Activated CD4-positive, alpha-beta memory T cell treated with anti-CD3 and anti-CD28 coated beads for 36 hours (primary cell): ENCODE measurements around the gene PDE4B. TPM values are rescaled to one million over a fixed set of nuclear protein-coding genes. Genes with fewer than 3 reads are reported as not detected.
"Not testable (repeated sequence)": the region's sequence is repeated elsewhere in the genome, so short reads cannot be mapped to it uniquely, and the experiment has no call there.

Source experiments
- CTCF ChIA-PET: fragments of 350-600 bp; sonication (Branson Sonifier 250); formaldehyde crosslinking; loops from one replicate; lab custom pipeline; 2021; ENCODE audit warnings: antibody characterized with exemption, inconsistent platforms; lab: Charles Lee
- POLR2A ChIA-PET: fragments of 350-600 bp; sonication (Branson Sonifier 250); formaldehyde crosslinking; loops from one replicate; lab custom pipeline; 2021; ENCODE audit warnings: antibody characterized with exemption; lab: Charles Lee
- DNase-seq: peaks from one replicate; pipeline ENCODE4 v3.0.0-alpha.2; 2020
- H3K27ac Mint-ChIP-seq: one replicate; pipeline ENCODE4 v1.8.0; 2021; ENCODE audit warnings: mixed read lengths
- H3K27me3 Mint-ChIP-seq: one replicate; pipeline ENCODE4 v1.8.0; 2021; ENCODE audit warnings: mixed read lengths
- H3K36me3 Mint-ChIP-seq: one replicate; pipeline ENCODE4 v1.8.0; 2021; ENCODE audit warnings: mixed read lengths
- H3K4me1 Mint-ChIP-seq: one replicate; pipeline ENCODE4 v1.8.0; 2021; ENCODE audit warnings: low read depth, mixed read lengths
- H3K4me3 Mint-ChIP-seq: one replicate; pipeline ENCODE4 v1.8.0; 2021; ENCODE audit warnings: mild to moderate bottlenecking, mixed read lengths
- H3K9me3 Mint-ChIP-seq: one replicate; pipeline ENCODE4 v1.8.0; 2021; ENCODE audit warnings: mixed read lengths
- intact Hi-C: fragments of 100-400 bp; cut with micrococcal nuclease; formaldehyde crosslinking; loops from one replicate; pipeline ENCODE4 v1.15.1; 2023
- total RNA-seq, 2 experiments: library from RNA; stranded (reverse); gene quantifications; one replicate each; pipeline ENCODE4 v1.2.3, GENCODE V29; 2021

PDE4B gene
- total RNA-seq, 2 experiments from 2014 or later: 34.7 to 38.3 TPM

DNA sequence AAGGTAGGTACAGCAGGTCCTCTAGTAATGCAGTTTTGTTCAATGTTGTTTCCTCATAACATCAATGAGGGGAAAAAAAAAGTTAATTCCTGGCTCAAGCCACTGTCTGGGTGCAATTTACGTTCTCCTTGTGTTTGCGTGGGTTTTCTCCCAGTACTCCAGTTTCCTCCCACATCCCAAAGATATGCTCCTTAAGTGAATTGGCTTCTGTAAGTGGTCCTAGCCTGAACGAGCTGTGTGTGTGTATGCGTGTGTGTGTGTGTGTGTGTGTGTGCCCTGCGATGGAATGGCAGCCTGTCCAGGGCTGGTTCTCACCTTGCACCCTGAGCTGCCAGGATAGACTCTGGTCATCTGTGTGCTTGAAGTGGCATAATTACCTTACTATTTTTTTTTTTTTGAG lies 332.0 kb downstream of the PDE4B start:
- Mint-ChIP-seq H3K36me3 (peaks cover 4% of the 10 kb centered on the region), H3K27me3 (peaks cover 6% of the 10 kb centered on the region), H3K4me3 (no peak overlapping the region), H3K27ac (no peak overlapping the region), H3K4me1 (peaks cover 10% of the 10 kb centered on the region), H3K9me3 (peaks cover 8% of the 10 kb centered on the region)
- POLR2A ChIA-PET: no interaction called here
- DNase-seq: no peak
- intact Hi-C loops: no loop called here
- CTCF ChIA-PET: interaction anchor here (0.6 kb wide), 1 partner anchor 118 kb away, joined by 3 read pairs; no protein-coding TSS in a partner anchor

DNA sequence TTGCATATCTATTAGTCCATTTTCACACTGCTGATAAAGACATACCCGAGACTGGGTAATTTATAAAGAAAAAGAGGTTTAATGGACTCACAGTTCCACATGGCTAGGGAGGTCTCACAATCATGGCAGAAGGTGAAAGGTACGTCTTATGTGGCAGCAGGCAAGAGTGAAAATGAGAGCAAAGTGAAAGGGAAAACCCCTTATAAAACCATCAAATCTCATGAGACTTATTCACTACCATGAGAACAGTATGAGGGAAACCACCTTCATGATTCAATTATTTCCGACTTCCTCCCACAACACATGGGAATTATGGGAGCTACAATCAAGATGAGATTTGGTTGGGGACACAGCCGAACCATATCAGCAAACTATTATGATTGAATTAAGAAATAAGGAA lies 335.9 kb downstream of the PDE4B start:
- CTCF ChIA-PET: not testable (repeated sequence)

DNA sequence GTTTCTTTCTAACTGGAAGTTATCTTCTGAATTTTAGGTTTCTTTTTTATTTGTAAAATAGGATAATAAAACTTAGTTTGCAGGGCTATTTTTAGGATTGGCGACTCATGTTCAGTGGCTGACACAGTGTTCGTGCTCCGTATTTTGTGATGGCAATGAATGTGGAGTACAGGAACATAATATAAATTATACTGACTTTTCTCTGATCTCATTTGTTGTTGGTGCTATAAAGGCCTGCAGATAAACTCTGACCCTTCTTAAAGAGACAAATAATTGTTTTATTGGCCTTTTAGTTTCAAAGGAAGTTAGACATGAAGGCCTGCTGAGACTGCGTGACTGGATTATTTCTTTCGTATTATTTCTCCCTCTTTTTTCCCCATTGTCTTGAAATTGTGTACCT lies 339.6 kb downstream of the PDE4B start:
- Mint-ChIP-seq H3K27ac (no peak overlapping the region), H3K4me1 (peaks cover 11% of the 10 kb centered on the region), H3K27me3 (peaks cover 3% of the 10 kb centered on the region), H3K36me3 (peaks cover 4% of the 10 kb centered on the region), H3K4me3 (no peak overlapping the region), H3K9me3 (peaks cover 14% of the 10 kb centered on the region)
- CTCF ChIA-PET: no interaction called here
- no peak for DNase-seq
- intact Hi-C loops: no loop called here
- POLR2A ChIA-PET: no interaction called here

More for the DNA sequence above, 335.9 kb downstream of the PDE4B start:
- H3K4me3 Mint-ChIP-seq, DNase-seq, POLR2A ChIA-PET, H3K36me3 Mint-ChIP-seq, H3K4me1 Mint-ChIP-seq, intact Hi-C loops, H3K27me3 Mint-ChIP-seq, H3K27ac Mint-ChIP-seq: not testable (repeated sequence)
- peaks cover 14% of the 10 kb centered on the region for H3K9me3 Mint-ChIP-seq

DNA sequence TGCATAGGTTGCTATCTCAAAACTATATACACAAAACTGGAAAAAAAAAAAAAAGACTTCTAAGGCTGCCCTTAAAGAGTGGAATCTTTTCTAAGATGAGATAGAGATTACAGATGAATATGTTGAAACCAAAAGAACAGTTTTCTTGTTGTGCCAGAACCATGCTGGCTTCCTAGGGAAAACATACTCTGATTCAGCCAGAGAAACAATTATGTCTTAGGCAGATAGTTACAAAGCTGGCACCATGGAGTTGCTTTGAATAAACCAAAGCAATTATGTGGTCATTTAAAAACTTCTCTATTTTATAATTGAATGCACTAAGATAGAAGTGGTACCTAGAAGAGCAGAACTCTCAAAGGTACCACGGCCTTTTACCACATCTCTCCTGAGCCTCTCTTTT lies 341.3 kb downstream of the PDE4B start:
- H3K9me3 Mint-ChIP-seq: peaks cover 6% of the 10 kb centered on the region
- H3K27ac Mint-ChIP-seq: no peak overlapping the region
- H3K36me3 Mint-ChIP-seq: no peaks in the 10 kb centered on the region
- peaks cover 6% of the 10 kb centered on the region for H3K4me1 Mint-ChIP-seq
- H3K4me3 Mint-ChIP-seq: no peak overlapping the region
- DNase-seq: no peak
- CTCF ChIA-PET: interaction anchor here (0.8 kb wide), 1 partner anchor 113 kb away, joined by 3 read pairs; no protein-coding TSS in a partner anchor
- peaks cover 3% of the 10 kb centered on the region for H3K27me3 Mint-ChIP-seq
- intact Hi-C loops: no loop called here
- POLR2A ChIA-PET: no interaction called here

DNA sequence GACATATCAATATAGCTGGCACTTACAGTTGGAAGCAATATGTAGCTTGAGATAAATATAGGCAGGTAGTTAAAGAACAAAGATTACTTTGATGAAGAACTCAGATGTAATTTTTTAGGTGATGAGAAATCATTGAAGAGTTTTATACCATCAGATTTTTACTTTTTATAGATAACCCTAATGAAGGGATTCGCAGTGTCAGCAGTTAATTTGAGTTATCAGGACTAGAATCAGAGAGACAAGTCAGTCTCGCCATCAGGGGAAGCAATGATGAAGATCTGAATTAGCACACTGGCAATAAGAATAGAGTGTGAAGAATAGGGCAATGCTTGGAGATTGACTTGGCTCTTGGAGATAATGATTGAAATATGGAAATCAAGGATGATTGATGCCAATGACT lies 342.5 kb downstream of the PDE4B start:
- intact Hi-C loops: loop anchor here (5.0 kb wide), 1 partner anchor 47 kb away; no protein-coding TSS in a partner anchor

DNA sequence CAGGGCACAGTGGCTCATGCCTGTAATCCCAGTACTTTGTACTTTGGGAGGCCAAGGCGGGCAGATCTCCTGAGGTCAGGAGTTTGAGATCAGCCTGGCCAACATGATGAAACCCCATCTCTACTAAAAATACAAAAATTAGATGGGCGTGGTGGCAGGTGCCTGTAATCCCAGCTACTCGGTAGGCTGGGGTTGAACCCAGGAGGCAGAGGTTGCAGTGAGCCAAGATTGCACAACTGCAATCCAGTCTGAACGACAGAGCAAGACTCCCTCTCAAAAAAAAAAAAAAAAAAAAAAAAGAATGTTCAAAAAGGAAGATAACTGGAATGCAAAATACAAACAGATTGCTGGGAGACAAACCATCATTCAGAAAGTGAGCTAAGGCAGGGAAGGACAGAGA lies 343.7 kb downstream of the PDE4B start:
- H3K27me3 Mint-ChIP-seq, DNase-seq, H3K4me3 Mint-ChIP-seq, H3K27ac Mint-ChIP-seq, H3K36me3 Mint-ChIP-seq, POLR2A ChIA-PET, H3K4me1 Mint-ChIP-seq, CTCF ChIA-PET, H3K9me3 Mint-ChIP-seq: not testable (repeated sequence)
- intact Hi-C loops: loop anchor here (2.0 to 5.0 kb wide), 2 partner anchors 46 to 106 kb away; no protein-coding TSS in a partner anchor

More for the DNA sequence above, 342.5 kb downstream of the PDE4B start:
- Mint-ChIP-seq H3K27ac (no peak overlapping the region), H3K36me3 (no peaks in the 10 kb centered on the region), H3K9me3 (peaks cover 3% of the 10 kb centered on the region), H3K4me3 (no peak overlapping the region), H3K4me1 (peaks cover 6% of the 10 kb centered on the region), H3K27me3 (peaks cover 3% of the 10 kb centered on the region)
- ChIA-PET POLR2A (no interaction called here), CTCF (no interaction called here)
- DNase-seq: no peak

DNA sequence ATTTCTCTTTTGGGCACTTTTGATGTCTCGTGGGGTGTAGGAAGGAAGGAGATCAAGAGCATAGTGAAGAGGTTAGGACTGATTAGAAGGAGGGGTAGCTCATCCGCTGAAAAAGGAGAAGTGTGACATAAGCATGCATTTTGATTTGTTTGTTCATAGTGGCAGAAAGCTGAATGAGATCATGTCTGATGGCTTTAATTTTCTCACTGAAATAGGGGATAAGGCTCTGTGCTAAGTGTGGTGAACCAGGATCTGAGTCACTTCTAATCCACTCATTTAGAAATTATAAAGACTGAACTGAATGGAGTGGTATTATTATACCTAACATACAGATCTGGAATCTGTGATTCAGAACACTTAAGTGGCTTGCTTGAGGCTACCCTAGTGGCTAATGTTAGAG lies 344.5 kb downstream of the PDE4B start:
- CTCF ChIA-PET: interaction anchor here (0.8 kb wide), 1 partner anchor 87 kb away, joined by 3 read pairs; no protein-coding TSS in a partner anchor

DNA sequence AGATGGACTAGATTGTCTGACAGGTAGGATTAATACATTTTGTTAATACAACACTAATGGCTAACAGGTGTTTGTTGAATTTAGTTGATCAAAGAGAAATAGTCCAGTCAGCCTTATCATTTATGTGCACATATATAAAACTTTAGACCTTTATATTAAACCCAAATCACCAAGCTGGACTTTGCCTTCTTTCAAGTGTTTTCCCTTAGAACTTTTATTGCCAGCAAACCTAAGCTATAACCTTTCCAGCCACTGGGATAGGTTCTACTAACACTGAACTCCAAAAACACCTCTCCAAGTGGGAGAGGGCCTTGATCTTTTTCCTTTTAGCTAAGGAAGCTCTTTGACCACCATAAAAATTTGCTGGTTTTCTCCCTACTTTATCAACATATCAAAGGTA lies 345.9 kb downstream of the PDE4B start:
- Mint-ChIP-seq H3K27ac (no peak overlapping the region), H3K36me3 (no peaks in the 10 kb centered on the region), H3K9me3 (no peaks in the 10 kb centered on the region), H3K4me3 (no peak overlapping the region), H3K4me1 (peaks cover 6% of the 10 kb centered on the region), H3K27me3 (peaks cover 3% of the 10 kb centered on the region)
- ChIA-PET POLR2A (no interaction called here), CTCF (interaction anchor here (1.8 kb wide), 1 partner anchor 104 kb away, joined by 4 read pairs; no protein-coding TSS in a partner anchor)
- intact Hi-C loops: loop anchor here (5.0 kb wide), 1 partner anchor 44 kb away; no protein-coding TSS in a partner anchor
- no peak for DNase-seq

More for the DNA sequence above, 344.5 kb downstream of the PDE4B start:
- H3K27me3 Mint-ChIP-seq: peaks cover 3% of the 10 kb centered on the region
- no peaks in the 10 kb centered on the region for H3K36me3 Mint-ChIP-seq
- no peaks in the 10 kb centered on the region for H3K9me3 Mint-ChIP-seq
- POLR2A ChIA-PET: no interaction called here
- no peak overlapping the region for H3K27ac Mint-ChIP-seq
- intact Hi-C loops: loop anchor here (1.0 to 5.0 kb wide), 3 partner anchors 45 to 325 kb away; no protein-coding TSS in a partner anchor
- no peak for DNase-seq
- peaks cover 6% of the 10 kb centered on the region for H3K4me1 Mint-ChIP-seq
- no peak overlapping the region for H3K4me3 Mint-ChIP-seq

DNA sequence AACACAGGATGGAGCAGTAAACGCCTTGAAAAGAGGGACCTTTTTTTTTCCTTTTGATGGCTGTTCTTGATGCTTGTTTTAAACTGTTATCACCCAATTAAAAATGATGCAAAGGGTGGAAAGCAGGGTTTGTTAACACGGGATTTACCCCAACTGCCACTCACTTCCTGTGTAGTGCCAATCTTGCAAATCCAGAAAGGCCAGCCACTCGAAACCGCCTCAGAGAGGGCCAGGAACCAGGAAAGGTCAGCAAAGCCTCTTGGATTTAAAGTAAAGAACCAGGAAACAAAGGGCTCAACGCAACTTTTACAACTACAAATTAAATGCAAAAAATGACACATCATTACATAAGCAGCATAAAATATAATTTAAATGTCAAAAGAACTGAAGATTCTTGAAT lies 347.4 kb downstream of the PDE4B start:
- no peak overlapping the region for H3K4me3 Mint-ChIP-seq
- no peaks in the 10 kb centered on the region for H3K36me3 Mint-ChIP-seq
- H3K27ac Mint-ChIP-seq: no peak overlapping the region
- no peaks in the 10 kb centered on the region for H3K27me3 Mint-ChIP-seq
- CTCF ChIA-PET: interaction anchor here (1.8 kb wide), 1 partner anchor 102 kb away, joined by 4 read pairs; no protein-coding TSS in a partner anchor
- no peaks in the 10 kb centered on the region for H3K9me3 Mint-ChIP-seq
- H3K4me1 Mint-ChIP-seq: peaks cover 6% of the 10 kb centered on the region
- POLR2A ChIA-PET: no interaction called here
- no peak for DNase-seq
- intact Hi-C loops: no loop called here

DNA sequence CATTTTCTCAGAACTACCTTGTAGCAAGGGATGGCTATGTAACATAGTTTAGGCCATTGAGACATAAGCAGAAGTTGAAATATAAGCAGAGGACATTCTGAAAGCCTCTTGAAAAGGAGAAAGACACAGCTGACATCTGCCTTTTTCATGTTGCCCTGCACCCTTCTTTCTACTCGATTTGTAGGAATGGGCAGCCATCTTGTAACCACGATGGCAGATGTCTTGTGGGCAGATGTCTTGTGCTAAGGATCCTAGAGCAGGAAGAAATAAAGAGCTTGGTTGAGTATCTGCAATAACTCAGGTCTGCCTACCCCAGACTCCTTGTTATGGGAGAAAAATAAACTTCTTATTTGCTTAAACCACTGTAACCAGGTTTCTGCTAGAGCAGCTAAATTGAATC lies 351.0 kb downstream of the PDE4B start:
- CTCF ChIA-PET: interaction anchor here (1.4 kb wide), 1 partner anchor 99 kb away, joined by 4 read pairs; no protein-coding TSS in a partner anchor
- H3K36me3 Mint-ChIP-seq: no peaks in the 10 kb centered on the region
- no peak overlapping the region for H3K4me3 Mint-ChIP-seq

DNA sequence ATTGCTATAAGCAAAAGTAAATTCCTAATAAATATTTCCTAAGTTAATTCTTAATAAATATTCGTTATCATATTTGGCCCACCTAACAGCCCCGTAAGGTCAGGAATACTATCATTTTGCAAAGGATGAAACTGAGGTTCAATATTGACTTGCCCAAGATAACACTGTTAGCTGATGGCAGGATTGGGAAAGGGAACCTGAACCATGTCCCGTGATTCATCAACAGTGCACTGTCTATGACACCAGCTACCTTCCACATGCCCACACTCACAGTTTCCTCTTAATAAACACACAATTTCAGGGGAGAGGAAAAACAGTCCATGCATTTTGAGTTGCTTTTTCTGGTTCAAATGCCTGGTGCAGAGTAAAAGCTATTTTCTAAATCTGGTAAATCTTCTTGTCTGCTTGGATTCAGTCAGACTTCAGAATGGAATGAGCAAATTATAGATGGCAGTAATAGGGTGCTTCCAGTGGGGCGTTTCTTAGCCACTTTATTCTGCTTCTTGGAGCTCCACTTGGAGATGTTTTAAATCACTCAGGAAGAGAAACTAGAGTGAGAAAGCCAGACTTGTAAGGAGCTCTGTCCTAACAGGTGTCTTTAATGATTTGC lies 354.6 kb downstream of the PDE4B start:
- ChIA-PET POLR2A (no interaction called here), CTCF (no interaction called here)
- Mint-ChIP-seq H3K4me1 (no peaks in the 10 kb centered on the region), H3K4me3 (no peak overlapping the region), H3K27me3 (peaks cover 7% of the 10 kb centered on the region), H3K36me3 (no peaks in the 10 kb centered on the region), H3K9me3 (no peaks in the 10 kb centered on the region), H3K27ac (no peak overlapping the region)
- DNase-seq: no peak
- intact Hi-C loops: no loop called here

More for the DNA sequence above, 351.0 kb downstream of the PDE4B start:
- no peaks in the 10 kb centered on the region for H3K9me3 Mint-ChIP-seq
- no peak for DNase-seq
- H3K4me1 Mint-ChIP-seq: no peaks in the 10 kb centered on the region
- POLR2A ChIA-PET: no interaction called here
- no peak overlapping the region for H3K27ac Mint-ChIP-seq
- peaks cover 3% of the 10 kb centered on the region for H3K27me3 Mint-ChIP-seq
- intact Hi-C loops: no loop called here

DNA sequence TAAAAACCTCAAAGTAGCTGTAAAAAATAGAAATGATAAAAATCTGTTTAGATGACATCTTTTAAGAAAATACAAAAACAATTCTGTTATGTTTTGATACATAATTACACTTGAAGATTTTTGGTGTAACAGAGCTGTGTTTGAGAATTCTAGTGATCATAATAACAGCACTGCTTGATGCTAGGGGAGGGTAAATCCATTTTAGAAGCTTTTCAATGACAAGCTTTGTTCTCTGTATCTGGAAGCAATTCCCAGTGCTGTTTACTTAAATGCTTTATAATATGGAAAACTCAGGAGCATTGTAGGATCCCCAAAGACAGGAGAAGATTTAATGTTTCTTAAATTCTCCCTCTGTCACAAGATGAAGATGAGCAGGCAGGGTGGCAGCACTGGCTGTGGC lies 359.3 kb downstream of the PDE4B start:
- CTCF ChIA-PET: no interaction called here
- Mint-ChIP-seq H3K27ac (no peak overlapping the region), H3K36me3 (no peaks in the 10 kb centered on the region), H3K27me3 (peaks cover 11% of the 10 kb centered on the region), H3K4me1 (no peaks in the 10 kb centered on the region), H3K4me3 (no peak overlapping the region), H3K9me3 (no peaks in the 10 kb centered on the region)
- intact Hi-C loops: no loop called here
- DNase-seq: no peak
- POLR2A ChIA-PET: no interaction called here

DNA sequence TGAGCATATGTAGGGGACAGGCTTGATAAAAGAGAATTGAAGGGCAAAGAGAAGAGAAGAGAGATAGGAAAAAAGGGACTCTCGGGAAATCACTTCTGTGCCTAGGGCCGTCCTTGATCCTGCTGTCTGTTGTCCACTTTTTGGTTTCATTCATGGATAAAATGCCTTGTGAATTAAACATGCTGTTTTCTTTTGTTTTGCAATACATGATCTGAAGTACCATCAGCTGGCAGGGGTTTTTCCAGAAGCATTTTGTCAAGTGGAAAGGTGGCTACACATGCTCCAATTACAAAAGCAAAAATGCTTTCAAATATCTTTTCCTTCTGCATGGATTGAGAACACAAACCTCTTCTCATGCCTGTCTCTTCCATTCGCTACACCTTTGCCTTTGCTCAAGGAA lies 361.7 kb downstream of the PDE4B start:
- intact Hi-C loops: no loop called here
- Mint-ChIP-seq H3K36me3 (no peaks in the 10 kb centered on the region), H3K4me1 (no peaks in the 10 kb centered on the region), H3K9me3 (no peaks in the 10 kb centered on the region), H3K27ac (no peak overlapping the region), H3K27me3 (peaks cover 12% of the 10 kb centered on the region), H3K4me3 (no peak overlapping the region)
- ChIA-PET POLR2A (no interaction called here), CTCF (no interaction called here)
- no peak for DNase-seq
